GM10248 (cell line): Measurements from ENCODE around the gene AMHR2.
A peak's percentile ranks its signal among the peaks of the same experiment; 100 is the strongest.
"Not testable (repeated sequence)": the region's sequence is repeated elsewhere in the genome, so short reads cannot be mapped to it uniquely, and the experiment has no call there.

Experiments used
- CTCF ChIA-PET: fragments of 300-600 bp; sonication (Branson Sonifier 250); formaldehyde crosslinking; extraction: SDS; loops from one replicate; lab custom pipeline; 2021; ENCODE audit warnings: antibody characterized with exemption; lab: Yijun Ruan, JAX
- POLR2A ChIA-PET: fragments of 350-650 bp; sonication (Branson Sonifier 250); formaldehyde crosslinking; extraction: SDS; loops from one replicate; lab custom pipeline; 2020; ENCODE audit warnings: antibody characterized with exemption; lab: Yijun Ruan, JAX
- DNase-seq: peaks from one replicate; pipeline ENCODE4 v3.0.0; 2012; ENCODE audit errors: extremely low spot score
- CTCF ChIP-seq: IDR thresholded peaks from 2 replicates; pipeline ENCODE4 v1.5.1; 2012; ENCODE audit warnings: mild to moderate bottlenecking, low read depth; ENCODE audit errors: extremely low read depth, missing control alignments, control extremely low read depth

The AMHR2 gene

DNA sequence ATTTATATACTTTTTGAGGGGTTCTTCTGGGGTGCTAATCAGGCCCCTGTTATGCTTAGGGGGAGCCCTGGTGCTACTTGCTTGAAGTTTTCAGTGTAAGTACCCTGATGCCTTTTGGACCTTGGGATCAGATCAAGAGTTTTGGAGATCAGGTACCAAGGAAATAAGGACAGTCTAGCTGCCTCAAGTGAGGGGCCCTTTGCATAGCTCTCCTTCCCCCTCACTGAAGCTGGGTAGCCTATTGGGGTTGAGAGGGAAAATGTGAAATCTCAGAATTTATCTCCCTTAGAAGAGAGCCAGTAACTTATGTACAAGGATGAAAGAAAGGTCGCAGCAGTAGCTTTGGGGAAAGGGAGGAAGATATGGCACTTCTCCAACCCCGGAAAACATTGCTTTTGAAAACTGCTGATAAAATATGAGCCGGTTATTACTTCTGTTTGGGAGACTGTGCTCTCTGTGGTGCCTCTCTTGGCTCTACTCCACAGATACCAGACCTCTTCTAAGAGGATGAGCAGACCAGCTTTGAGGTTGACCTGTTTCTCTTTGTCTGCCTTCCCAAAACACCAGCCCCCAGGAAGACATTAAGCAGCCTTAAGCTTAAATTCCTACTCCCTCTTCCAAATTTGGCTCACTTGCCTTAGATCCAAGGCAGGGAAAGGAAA, 8.8 kb upstream of the AMHR2 start:
- no peak for TF ChIP-seq CTCF
- peak; percentile 2 for DNase-seq
- CTCF ChIA-PET, result interaction anchor here (0.8 to 2.4 kb wide), 10 partner anchors 18 to 349 kb away, joined by 3 to 14 read pairs (median 4); partner anchors contain the start of gene AAAS
- POLR2A ChIA-PET, result interaction anchor here (0.6 kb wide), 1 partner anchor 23 kb away, joined by 7 read pairs; no protein-coding TSS in a partner anchor

DNA sequence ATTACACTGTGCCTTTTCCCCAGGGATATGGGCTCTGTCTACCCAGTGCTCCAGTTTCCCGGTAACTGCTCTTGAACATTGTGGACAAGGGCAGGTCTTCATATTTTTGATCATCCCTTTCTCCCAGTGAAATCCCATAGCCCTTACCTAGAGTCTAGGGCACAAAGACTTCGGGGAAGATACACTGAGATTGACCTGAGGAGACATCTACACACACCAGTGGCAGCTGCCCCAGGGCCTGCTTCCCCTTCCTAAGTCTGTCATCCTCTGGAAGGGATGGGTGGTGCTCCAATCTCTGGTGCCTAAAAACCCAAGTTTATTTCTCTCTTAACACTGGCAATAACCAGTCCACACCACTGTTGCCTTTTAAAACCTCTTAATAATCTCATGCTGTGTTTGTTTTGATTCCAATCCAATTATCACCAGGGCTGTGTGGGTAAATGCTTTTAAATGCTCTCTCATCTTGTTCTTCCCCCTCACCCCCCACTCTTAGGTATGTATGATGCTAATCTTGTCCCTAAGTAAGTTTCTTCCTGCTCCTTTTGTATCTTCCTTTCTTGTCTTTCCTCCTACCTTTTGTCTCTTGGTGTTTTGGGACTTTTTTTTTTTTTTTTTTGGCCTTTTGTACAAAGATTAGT, 7.8 kb upstream of the AMHR2 start:
- DNase-seq, POLR2A ChIA-PET: not testable (repeated sequence)
- CTCF ChIA-PET, result interaction anchor here (0.8 to 2.4 kb wide), 6 partner anchors 20 to 95 kb away, joined by 3 to 14 read pairs (median 4); partner anchors contain the start of gene AAAS

DNA sequence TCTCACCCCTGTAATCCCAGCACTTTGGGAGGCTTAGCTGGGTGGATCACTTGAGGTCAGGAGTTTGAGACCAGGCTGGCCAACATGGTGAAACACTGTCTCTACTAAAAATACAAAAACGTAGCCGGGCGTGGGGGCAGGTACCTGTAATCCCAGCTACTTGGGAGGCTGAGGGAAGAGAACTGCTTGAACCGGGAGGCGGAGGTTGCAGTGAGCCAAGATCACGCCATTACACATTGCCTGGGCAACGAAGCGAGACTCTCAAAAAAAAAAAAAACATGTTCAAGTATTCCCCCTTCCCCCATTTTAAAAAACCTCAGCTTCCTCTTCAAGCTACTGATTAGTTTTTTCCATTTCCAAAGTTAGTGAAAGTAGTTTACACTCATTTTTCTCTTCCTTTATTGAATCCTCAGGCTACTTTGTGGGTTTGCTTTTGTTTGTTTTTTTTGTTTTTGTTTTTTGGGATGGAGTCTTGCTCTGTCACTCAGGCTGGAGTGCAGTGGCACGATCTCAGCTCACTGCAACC, 6.3 kb upstream of the AMHR2 start:
- ChIA-PET CTCF (interaction anchor here (0.9 to 2.7 kb wide), 11 partner anchors 7 to 206 kb away, joined by 3 to 30 read pairs (median 4); partner anchors contain the start of genes AAAS and SP1), POLR2A (interaction anchor here (0.6 kb wide), 2 partner anchors 24 to 84 kb away, joined by 3 read pairs; partner anchors contain the start of gene TARBP2)
- DNase-seq, result peak; percentile 52

DNA sequence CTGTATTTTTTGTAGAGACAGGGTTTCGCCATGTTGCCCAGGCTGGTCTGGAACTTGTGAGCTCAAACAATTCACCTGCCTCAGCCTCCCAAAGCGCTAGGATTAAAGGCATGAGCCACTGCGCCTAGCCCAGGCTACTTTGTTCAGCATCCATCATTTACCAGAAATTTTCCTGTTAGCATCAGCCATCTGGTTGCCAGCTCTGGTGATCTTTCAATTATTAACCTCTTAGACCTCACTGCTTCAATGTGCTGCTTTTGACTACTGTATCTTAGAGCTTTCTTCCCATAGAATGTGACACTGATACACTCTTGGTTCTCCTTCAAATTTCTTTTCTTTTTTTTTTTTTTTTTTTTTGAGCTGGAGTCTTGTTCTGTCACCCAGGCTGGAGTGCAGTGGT, 5.4 kb upstream of the AMHR2 start:
- peak; percentile 7 for DNase-seq
- CTCF ChIA-PET, result interaction anchor here (1.0 to 2.7 kb wide), 8 partner anchors 8 to 206 kb away, joined by 3 to 30 read pairs (median 4); partner anchors contain the start of gene AAAS
- POLR2A ChIA-PET, result no interaction called here
- no peak for TF ChIP-seq CTCF

GRCh38 chr12:53419756-53420155, 3.9 kb upstream of the AMHR2 start:
- no peak for TF ChIP-seq CTCF
- ChIA-PET POLR2A (no interaction called here), CTCF (interaction anchor here (0.7 to 14.6 kb wide), 8 partner anchors 30 to 99 kb away, joined by 3 to 381 read pairs (median 4); partner anchors contain the start of gene AAAS)
- DNase-seq, result peak; percentile 2

GRCh38 chr12:53422247-53422646, 1.4 kb upstream of the AMHR2 start:
- POLR2A ChIA-PET, result not testable (repeated sequence)
- CTCF ChIA-PET, result interaction anchor here (1.3 to 14.6 kb wide), 10 partner anchors 11 to 99 kb away, joined by 5 to 381 read pairs (median 11); partner anchors contain the start of genes AAAS and SP1

DNA sequence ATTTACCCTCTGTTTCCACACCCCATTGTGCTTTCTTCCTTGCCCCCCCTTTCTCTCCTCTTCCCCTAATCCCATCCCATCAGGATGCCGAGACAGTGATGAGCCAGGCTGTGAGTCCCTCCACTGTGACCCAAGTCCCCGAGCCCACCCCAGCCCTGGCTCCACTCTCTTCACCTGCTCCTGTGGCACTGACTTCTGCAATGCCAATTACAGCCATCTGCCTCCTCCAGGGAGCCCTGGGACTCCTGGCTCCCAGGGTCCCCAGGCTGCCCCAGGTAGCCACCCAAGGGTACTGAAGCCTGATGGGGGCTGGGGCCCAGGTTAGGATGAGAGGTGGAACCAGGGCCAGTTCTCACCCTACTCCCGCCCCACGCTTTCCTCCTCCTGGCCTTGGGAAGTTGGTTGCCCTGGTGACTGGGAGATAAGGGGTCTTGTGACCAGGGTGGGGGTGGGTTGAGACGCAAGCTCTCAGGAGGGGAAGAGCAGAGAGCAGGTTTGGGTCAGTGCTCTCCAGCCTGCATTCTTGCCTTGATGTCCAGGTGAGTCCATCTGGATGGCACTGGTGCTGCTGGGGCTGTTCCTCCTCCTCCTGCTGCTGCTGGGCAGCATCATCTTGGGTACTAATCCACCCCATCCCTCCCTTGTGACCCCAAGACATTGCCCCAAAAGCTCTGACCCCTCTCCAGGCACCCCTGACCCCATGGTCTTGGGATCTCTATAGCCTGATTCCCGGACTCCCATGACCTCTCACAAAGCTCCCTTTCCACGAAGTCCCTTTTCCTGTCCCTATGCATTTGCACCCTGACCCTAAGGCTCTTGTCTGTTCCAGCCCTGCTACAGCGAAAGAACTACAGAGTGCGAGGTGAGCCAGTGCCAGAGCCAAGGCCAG, 1.2 kb downstream of the AMHR2 start:
- no peak for DNase-seq
- POLR2A ChIA-PET, result no interaction called here
- CTCF ChIA-PET, result interaction anchor here (1.1 to 14.6 kb wide), 4 partner anchors 8 to 102 kb away, joined by 4 to 381 read pairs (median 36); partner anchors contain the start of gene AAAS
- TF ChIP-seq CTCF, result no peak

More at GRCh38 chr12:53422247-53422646, 1.4 kb upstream of the AMHR2 start:
- DNase-seq, result not testable (repeated sequence)
